COR-L47 (cell line): ENCODE measurements around the gene FLT1.

Source experiments
- DNase-seq: peaks from one replicate; lab custom pipeline; 2025; lab: John Stamatoyannopoulos, UW

The FLT1 gene

GRCh38 chr13:28385362-28385761, 109.6 kb downstream of the FLT1 start:
- DNase-seq: no peak

GRCh38 chr13:28384789-28385188, 110.1 kb downstream of the FLT1 start:
- DNase-seq: no peak

- no peak for DNase-seq
Measured at GRCh38 chr13:28380319-28380718, 114.6 kb downstream of the FLT1 start.

GRCh38 chr13:28379371-28380083, 115.4 kb downstream of the FLT1 start:
- DNase-seq: no peak

DNA sequence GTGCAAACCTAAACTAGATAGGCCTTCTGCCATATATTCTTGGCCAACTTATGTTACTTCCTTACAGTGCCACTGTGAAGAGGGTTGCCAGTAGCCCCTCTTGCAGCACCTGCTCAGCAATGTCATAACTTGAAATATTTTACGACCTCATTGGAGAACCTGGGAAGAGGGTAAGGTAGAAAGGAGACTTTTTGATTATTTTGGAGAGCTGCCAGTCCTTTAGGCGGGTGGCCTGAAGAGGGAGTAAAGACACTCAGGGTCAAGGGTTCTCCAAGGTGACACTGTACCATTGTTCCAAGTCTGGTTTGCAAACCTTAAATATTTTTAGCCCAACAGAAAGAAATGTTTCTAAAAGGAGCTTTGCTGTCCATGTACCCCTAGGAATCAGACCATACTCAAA, 118.3 kb downstream of the FLT1 start:
- no peak for DNase-seq

DNA sequence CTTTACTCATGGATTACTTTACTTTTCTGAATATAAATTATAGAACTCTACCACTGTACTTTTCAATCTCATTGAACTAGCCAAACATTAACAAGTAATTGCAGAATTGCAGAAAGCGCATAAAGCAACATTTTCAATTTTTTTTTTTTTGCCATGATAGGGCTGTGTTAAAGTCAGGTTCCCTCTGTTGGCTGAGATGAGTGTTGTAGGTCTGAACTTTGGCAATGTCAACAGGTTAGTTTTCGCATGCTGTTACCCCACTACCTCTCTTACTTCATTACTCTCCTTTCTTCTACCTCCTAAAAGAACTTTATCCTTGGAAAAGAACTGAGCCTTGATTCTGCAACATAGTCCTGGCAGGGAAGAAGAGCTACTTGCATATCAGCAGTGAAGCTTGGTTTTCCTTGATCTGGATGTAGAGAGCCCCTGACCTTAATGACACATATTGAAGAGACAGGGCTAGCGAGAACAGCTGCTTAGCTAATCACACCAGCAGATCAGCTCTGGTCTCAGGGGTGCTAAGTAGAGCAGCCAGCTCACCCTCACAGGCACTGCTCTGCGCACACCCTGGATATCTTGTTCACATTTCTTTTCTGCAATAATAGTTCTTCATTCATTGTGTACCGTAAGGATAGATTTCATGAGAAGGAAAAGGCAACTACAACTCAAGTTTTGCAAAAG, 119.5 kb downstream of the FLT1 start:
- DNase-seq: no peak

DNA sequence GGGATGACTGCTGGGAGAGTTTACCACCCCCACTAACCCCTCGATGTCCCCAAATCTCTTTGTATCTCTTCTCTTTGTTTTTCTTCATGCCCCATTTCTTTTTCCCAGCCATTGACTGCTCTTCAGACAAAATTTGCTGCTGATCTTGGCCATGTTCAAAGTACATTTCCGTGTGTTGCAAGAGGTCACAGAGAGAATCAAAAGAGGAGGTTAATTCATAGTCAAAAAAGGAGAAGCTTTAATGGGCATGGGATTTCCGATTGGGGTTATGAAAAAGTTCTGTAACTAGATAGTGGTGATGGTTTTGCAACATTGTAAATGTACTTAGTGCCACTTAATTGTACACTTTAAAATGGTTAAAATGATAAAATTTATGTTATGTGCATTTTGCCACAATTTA, 121.1 kb downstream of the FLT1 start:
- DNase-seq: no peak

GRCh38 chr13:28370448-28370847, 124.5 kb downstream of the FLT1 start:
- DNase-seq: no peak

- no peak for DNase-seq
Measured at GRCh38 chr13:28358708-28359107, 136.2 kb downstream of the FLT1 start.

- no peak for DNase-seq
Measured at GRCh38 chr13:28357911-28358433, 137.0 kb downstream of the FLT1 start.

DNA sequence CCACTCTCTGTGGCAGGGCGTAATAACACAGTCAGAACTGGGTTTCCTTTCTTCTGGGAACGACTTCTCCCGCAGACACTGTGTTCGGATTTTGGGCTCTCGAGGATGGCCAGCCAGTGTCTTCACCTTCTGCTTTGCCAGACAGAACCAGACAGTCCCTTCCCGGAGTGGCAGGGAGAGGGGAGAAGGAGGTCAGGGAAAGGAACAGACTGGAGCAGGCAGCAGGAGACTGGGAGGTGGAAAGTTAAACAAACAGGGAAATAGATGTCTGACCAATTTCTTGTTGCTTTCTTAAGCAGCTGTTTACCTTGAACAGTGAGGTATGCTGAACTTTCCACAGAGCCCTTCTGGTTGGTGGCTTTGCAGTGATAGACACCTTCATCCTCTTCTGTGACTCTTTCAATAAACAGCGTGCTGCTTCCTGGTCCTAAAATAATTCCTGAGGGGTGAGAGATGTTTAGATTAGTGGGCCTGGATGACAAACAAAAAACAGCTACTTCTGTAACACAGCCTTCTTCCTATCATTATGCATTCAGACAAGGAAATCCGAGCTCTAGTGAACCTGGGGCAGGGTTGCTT, 137.6 kb downstream of the FLT1 start:
- no peak for DNase-seq

DNA sequence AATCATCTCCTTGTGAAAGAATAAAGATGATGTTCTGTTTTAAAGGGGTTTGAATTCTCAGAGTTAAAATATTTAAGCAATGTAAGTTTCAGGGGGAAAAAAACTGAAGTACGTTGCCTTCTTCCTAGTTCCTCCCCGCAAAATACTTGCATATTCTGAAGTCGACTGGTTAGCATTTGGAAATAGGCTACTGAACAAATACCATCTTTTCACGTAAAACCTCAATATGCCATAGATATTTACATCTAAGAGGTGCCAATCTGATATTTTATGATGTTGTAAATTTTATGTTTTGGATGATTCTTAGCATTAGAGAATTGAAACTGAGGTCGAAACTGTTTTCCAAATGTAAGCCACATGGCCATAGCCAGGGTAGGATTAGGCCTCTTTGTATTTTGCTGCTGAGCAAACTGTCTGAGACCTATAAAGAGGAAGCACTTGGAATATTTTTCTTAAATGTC, 138.3 kb downstream of the FLT1 start:
- DNase-seq: no peak

- DNase-seq: no peak
Measured at GRCh38 chr13:28355822-28356371, 139.0 kb downstream of the FLT1 start.

GRCh38 chr13:28355046-28355821, 139.7 kb downstream of the FLT1 start:
- DNase-seq: no peak

DNA sequence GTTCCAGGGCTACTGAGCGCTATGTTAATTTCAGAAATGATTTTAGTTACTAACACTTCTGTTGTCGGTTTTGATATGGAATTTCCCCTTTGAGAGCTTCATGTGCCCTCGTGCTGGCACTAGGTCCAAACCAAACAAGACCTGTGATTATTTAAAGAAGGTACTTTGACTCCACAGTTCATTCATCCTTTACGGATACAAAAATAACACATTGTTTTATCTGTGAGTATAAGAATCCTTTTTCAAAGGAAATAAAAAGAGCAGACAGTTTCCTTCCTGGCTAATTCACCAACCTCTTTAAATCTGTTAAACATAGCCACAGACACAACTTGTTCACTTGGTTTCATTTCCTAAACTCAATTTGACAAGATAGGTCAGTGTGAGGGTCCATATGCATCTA, 141.2 kb downstream of the FLT1 start:
- no peak for DNase-seq

DNA sequence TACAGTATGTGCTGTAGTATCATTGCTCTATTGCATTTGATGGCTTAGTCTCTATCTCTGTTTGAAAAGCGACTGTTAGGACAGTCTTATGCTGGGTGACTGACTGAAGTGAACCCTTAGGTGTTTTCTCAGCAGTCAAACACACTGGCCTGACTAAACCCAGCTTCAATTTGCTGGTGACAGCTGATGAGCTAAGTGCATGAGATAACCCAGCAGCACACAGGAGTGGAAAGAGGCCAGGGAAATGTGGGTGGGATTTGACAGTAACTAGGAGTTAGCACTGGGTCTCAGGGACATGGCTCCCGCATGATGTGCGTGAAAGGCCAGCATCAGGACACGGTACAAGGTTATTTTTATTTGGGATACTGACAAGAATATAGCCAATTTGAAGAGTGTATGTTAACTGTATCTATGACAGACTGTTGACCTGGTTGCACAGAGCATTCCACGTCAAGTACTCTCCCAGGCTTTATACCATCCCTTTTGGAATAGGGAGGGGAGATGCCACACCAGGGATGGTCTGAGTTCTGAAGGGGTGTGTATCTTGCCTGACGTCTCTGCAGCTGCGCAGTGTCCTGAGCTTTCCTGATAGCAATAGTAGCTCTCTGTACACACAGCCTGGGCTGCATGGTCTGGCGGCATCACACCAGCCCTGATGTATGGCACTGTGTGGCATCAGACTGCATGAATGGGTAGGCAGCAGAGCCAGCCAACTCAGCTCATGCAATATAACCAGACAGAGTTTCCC, 144.8 kb downstream of the FLT1 start:
- no peak for DNase-seq

DNA sequence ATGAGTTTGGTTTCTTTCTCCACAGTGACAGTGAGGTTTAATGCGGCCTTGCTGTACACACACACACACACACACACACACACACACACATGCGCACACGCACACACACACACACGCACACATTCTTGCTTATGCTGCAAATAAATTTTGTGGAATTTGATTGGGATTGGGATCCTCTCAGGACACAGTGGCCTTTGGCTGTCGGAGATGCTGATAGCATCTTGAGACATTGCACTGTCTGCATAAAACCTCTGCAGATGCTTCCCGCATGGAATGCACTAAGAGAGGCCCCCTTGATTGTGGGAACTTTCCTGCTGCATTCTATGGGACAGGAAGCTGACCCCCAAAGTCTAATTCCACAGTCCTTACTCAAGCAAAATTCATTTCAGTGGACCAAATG, 145.6 kb downstream of the FLT1 start:
- DNase-seq: no peak

DNA sequence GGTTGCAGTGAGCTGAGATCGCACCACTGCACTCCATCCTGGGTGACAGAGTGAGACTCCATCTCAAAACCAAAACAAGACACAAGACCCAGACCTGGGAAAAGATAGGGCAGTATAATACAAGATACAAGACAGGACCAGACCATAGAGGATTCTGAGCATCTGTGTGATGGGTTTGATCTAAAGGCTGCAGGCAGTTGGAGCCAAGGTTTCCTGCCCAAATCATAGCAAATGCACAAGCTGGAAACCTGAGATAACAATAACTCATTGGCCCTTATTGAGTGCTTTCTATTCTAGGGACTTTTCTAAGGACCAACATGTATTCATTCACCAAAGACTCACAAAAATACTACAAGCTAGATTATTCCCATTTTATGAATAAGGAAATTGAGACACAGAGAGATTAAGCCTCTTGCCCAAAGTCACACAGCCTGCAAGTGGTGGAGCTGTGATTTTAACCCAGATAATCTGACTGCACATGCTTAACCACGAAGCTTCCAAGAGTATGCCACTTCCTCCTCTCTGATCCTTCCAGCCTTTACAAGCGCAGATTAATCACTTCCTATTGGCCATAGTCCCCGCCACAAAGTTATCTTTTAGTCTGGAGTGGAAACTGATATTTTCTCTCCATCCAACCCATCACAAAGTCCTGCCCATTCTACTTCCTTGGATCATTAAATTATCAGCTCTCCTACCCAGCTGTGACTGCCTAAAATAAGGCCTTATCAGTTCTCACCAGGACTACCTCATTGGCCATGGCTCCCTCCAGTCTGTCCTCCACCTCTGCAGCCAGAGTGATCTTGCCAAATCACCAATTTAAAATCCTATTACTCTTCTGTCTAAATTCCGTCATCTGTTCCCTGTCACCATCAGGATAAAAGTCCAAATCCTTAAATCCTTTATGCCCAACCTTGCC, 147.2 kb downstream of the FLT1 start:
- DNase-seq: no peak

DNA sequence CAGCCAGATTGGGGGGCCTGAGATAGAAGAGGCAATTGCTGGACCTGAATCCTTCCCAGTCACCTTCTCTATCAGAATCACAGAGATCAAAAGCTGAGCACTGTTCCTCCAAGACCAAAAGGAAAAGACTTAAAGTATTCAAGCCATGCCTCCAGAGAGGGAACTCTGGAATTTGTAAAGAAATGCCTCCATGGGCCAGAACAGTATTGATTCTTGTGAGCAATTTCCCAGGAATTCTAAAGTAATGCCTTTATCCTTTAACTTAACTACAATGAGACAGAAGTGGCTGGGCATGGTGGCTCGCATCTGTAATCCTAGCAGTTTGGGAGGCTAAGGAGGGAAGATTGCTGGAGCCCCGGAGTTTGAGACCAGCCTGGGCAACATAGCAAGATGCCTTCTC, 148.8 kb downstream of the FLT1 start:
- DNase-seq: no peak

DNA sequence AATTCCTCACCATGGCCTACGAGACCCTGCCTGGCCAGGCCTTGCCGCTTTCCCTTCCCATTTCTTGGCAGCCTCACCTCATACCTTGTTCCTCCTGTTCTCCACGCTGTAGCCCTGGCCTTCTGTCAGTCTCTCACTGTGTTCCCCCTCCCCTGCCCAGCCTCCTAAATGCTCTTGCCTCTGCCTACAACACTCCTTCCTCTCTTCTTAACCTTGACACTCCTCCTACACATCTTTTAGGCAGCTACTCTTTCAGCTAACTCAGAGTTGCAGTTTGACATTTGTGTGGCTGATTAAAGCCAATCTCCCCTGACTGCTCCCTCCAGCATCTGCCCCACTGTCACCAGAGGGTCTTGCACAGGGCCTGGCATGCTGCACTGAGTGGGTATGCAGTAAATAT, 150.8 kb downstream of the FLT1 start:
- no peak for DNase-seq
